Ovary (tissue), 9 donors: ENCODE results near the gene ZNF724. TPM values are rescaled to one million over a fixed set of nuclear protein-coding genes. Genes with fewer than 3 reads are reported as not detected.

ENCODE experiments used
- DNase-seq, 5 donors: peaks; one replicate each; pipeline ENCODE4 v3.0.0-alpha.2; 2019 to 2020
- H3K27ac ChIP-seq, 2 donors: fragments of 200-600 bp; one replicate each; pipeline versions ENCODE4 v1.5.1 to v1.8.0; 2019 to 2022
- H3K27me3 ChIP-seq: fragments of 200-600 bp; one replicate; pipeline ENCODE4 v1.8.0; 2022
- H3K36me3 ChIP-seq: fragments of 200-600 bp; sonication (generic); one replicate; pipeline ENCODE4 v1.5.1; 2019
- H3K4me1 ChIP-seq: one replicate; pipeline ENCODE4 v1.8.1; 2013; ENCODE audit warnings: mild to moderate bottlenecking, moderate library complexity; ENCODE audit not compliant: insufficient read depth
- H3K4me3 ChIP-seq: fragments of 200-600 bp; sonication (generic); one replicate; pipeline ENCODE4 v1.5.1; 2017
- H3K9me3 ChIP-seq, 2 donors: fragments of 200-600 bp in 1 of 2; sonication (generic) in 1 of 2; one replicate each; pipeline versions ENCODE4 v1.5.1 to v1.8.1; 2013 to 2019; ENCODE audit warnings: mild to moderate bottlenecking in 1 of 2, moderate library complexity in 1 of 2
- CTCF ChIP-seq, 3 donors: fragments of 450-650 bp in 2 of 3; fragments of 200-600 bp in 1 of 3; IDR thresholded peaks; one replicate each; pipeline versions ENCODE4 v1.5.1 to v1.8.0; 2016 to 2022; ENCODE audit warnings: antibody characterized with exemption in 3 of 3, mild to moderate bottlenecking in 1 of 3
- EP300 ChIP-seq: sonication (generic); formaldehyde crosslinking; IDR thresholded peaks from one replicate; pipeline ENCODE4 v1.6.1; 2017; ENCODE audit warnings: antibody characterized with exemption
- POLR2A ChIP-seq: fragments of 450-650 bp; IDR thresholded peaks from one replicate; pipeline ENCODE4 v1.6.1; 2017; ENCODE audit warnings: antibody characterized with exemption, mild to moderate bottlenecking, moderate library complexity
- WGBS, 3 donors: extraction: QIAGEN DNeasy Blood & Tissue Kit in 1 of 3; methylation state at CpG; one replicate each; pipeline versions ENCODE4 v1.1.5 to v1.1.7; 2013 to 2017; 5-methylcytosine and 5-hydroxymethylcytosine counted together
- intact Hi-C, 4 donors: fragments of 100-400 bp; cut with DNase I; formaldehyde crosslinking; loops; one replicate each; pipeline versions ENCODE4 v1.11.0 to v1.15.1; 2022 to 2023
- polyA plus RNA-seq, 2 donors: library from polyadenylated mRNA; stranded (reverse); fragments of 200-250 nt in 1 of 2; fragments of 350-450 nt in 1 of 2; fragmentation: Illumina TruSeq in 1 of 2; extraction: RNeasy Lipid Tissue Mini Kit (QIAGEN cat#74804) in 1 of 2; gene quantifications; one replicate each; pipeline ENCODE4 v1.2.3, GENCODE V29; 2013 to 2014
- total RNA-seq, 7 donors: library from RNA; depleted of rRNA in 2 of 7; stranded (reverse); fragments of >200 nt in 2 of 7; fragmentation: NEBNext Ultra II Directional in 3 of 7; extraction: Animal tissue kit (Norgen Biotek cat#: 25700) in 3 of 7; gene quantifications; one replicate each; pipeline versions ENCODE4 v1.1.0 to v1.2.4, GENCODE V29; 2016 to 2023
- donor health status: DM: no; HTN: no; CAD: no; lungs with moderate emphysema.
- donor health status: DM: no; HTN: no; CAD: no.
- donor health status: Bipolar disorder and iron deficiency.
- donor health status: DM: yes; HTN: yes; CAD: no.
- donor health status: DM: no; HTN: no; CAD: no.
- donor health status: DM: yes; HTN: yes; CAD: no.

Gene ZNF724
- total and polyA plus RNA-seq, 9 donors = 0.58 to 2.2 (median 1.7) TPM; not detected in 1

GRCh38 chr19:23262920-23263319 lies 12.7 kb upstream of the ZNF724 start:
- no peak for DNase-seq
- no peak overlapping the region for H3K27ac ChIP-seq
- 91 to 93% (median 93%) methylated on average over 5 of the region's 5 CpGs for WGBS, 3 donors
- H3K9me3 ChIP-seq = no peaks in the 10 kb centered on the region
- H3K4me3 ChIP-seq = no peak overlapping the region
- H3K27me3 ChIP-seq = no peaks in the 10 kb centered on the region
- TF ChIP-seq POLR2A (no peak), EP300 (no peak), CTCF (IDR thresholded peaks at IDR 0.05) (no peak)
- no peaks in the 10 kb centered on the region for H3K4me1 ChIP-seq
- no peaks in the 10 kb centered on the region for H3K36me3 ChIP-seq
- intact Hi-C loops = no loop called here

GRCh38 chr19:23261496-23262020 lies 11.4 kb upstream of the ZNF724 start:
- Histone ChIP-seq H3K36me3 (no peaks in the 10 kb centered on the region), H3K27me3 (no peaks in the 10 kb centered on the region), H3K4me3 (no peak overlapping the region), H3K9me3 (no peaks in the 10 kb centered on the region), H3K27ac (no peak overlapping the region), H3K4me1 (no peaks in the 10 kb centered on the region)
- no peak for TF ChIP-seq CTCF (IDR thresholded peaks at IDR 0.05)
- WGBS, 3 donors = 85 to 91% (median 86%) methylated on average over 3 of the region's 3 CpGs
- no peak for DNase-seq
- intact Hi-C loops = no loop called here

GRCh38 chr19:23260956-23261355 lies 10.8 kb upstream of the ZNF724 start:
- Histone ChIP-seq H3K27me3 (no peaks in the 10 kb centered on the region), H3K4me1 (no peaks in the 10 kb centered on the region), H3K4me3 (no peak overlapping the region), H3K36me3 (no peaks in the 10 kb centered on the region), H3K27ac (no peak overlapping the region), H3K9me3 (no peaks in the 10 kb centered on the region)
- DNase-seq = no peak
- no peak for TF ChIP-seq CTCF (IDR thresholded peaks at IDR 0.05)
- 80 to 89% (median 84%) methylated on average over 5 of the region's 5 CpGs for WGBS, 3 donors
- intact Hi-C loops = no loop called here

- H3K4me1 ChIP-seq = no peaks in the 10 kb centered on the region
- 80 to 94% (median 86%) methylated on average over 2 of the region's 2 CpGs for WGBS, 3 donors
- no peak overlapping the region for H3K4me3 ChIP-seq
- no peaks in the 10 kb centered on the region for H3K27me3 ChIP-seq
- no peak for TF ChIP-seq CTCF (IDR thresholded peaks at IDR 0.05)
- TF ChIP-seq POLR2A = no peak
- TF ChIP-seq EP300 = no peak
- H3K9me3 ChIP-seq = no peaks in the 10 kb centered on the region
- no peak for DNase-seq
- no peak overlapping the region for H3K27ac ChIP-seq
- H3K36me3 ChIP-seq = no peaks in the 10 kb centered on the region
- intact Hi-C loops = no loop called here
These were observed 9.8 kb upstream of the ZNF724 start for GRCh38 chr19:23259961-23260360.

DNA sequence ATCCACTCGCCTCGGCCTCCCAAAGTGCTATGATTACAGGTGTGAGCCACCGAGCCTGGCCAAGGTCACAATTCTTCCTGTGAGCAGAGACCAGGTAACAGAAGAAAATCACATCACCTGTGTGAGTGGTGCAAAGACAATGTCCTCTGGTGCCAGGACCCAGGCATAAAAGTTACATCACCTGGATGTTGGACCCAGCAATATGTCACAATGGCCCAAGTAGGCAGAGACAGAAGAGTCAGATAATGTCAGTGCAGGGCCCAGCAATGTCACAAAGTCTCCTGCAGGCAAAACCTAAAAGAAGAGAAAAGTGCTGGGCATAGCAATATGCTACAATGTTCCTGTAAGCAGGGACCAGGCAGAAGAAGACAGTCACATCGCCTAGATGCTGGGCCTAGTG lies 5.5 kb upstream of the ZNF724 start:
- 83 to 93% (median 85%) methylated on average over 4 of the region's 4 CpGs for WGBS, 3 donors
- no peaks in the 10 kb centered on the region for H3K9me3 ChIP-seq
- no peak overlapping the region for H3K4me3 ChIP-seq
- TF ChIP-seq EP300 = no peak
- no peak for TF ChIP-seq CTCF (IDR thresholded peaks at IDR 0.05)
- TF ChIP-seq POLR2A = no peak
- H3K27ac ChIP-seq = no peak overlapping the region
- no peak for DNase-seq
- no peaks in the 10 kb centered on the region for H3K4me1 ChIP-seq
- no peaks in the 10 kb centered on the region for H3K36me3 ChIP-seq
- intact Hi-C loops = no loop called here
- H3K27me3 ChIP-seq = no peaks in the 10 kb centered on the region
